Measurements from ENCODE around the gene TNFRSF12A. TPM values are rescaled to one million over a fixed set of nuclear protein-coding genes. Genes with fewer than 3 reads are reported as not detected.

TNFRSF12A gene
- polyA plus RNA-seq, 6 donors from 2014 or later, result not detected

DNA sequence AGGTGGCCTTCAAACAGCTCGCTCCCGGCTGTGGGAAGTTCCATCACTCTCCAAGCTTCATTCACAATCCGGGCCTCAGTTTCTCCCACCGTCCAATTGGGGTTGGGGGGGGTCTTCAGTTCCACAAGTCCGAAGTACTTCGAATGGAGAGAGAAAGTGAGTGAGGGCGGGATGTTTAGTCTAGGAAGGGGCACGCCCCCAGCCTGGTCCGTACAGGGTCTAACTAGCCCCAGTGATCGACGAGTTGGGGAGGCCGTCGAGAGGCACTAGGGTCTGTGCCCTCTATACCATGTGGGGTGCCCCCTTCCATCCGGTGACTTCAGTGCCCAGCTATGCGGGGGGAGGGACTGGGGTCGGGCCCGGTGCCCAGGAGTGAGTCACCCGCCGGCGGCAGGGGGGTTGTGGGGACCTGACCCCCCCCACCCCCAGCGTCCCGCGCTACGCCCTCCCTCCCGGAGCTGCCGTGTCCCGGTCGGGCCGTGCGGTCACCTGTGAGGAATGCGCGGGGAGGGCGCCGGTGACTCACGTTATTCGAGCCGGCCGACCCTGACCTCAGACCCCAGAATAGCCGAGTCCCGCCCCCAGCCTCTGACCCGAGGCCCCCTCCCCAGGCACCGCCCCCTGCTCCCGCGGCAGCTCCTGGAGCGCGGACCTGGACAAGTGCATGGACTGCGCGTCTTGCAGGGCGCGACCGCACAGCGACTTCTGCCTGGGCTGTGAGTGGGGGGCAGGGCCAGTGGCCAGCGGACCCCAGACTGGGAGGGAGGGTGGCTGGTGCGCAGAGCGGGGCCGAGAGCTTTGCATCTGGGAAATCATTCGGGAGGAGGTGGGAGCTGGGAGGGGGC, 658 bp downstream of the TNFRSF12A start:
- ATAC-seq (ENCODE audit: low read depth in 2 of 2), result no peak
- H3K9me3 Mint-ChIP-seq, result peaks cover 0 to 4% (median 0%) of the 10 kb centered on the region in 7 donors
- peak overlapping the region; percentile 82 to 95 (median 88) for H3K4me3 Mint-ChIP-seq
- H3K27ac Mint-ChIP-seq, result peak overlapping the region in 5 of 6 donors; percentile 28 to 87 (median 70)
- peaks cover 0 to 18% (median 4%) of the 10 kb centered on the region in 3 donors for H3K27me3 Mint-ChIP-seq
- DNase-seq, result no peak
- H3K36me3 Mint-ChIP-seq, result no peaks in the 10 kb centered on the region
- peaks cover 36 to 55% (median 54%) of the 10 kb centered on the region in 3 donors for H3K4me1 Mint-ChIP-seq

DNA sequence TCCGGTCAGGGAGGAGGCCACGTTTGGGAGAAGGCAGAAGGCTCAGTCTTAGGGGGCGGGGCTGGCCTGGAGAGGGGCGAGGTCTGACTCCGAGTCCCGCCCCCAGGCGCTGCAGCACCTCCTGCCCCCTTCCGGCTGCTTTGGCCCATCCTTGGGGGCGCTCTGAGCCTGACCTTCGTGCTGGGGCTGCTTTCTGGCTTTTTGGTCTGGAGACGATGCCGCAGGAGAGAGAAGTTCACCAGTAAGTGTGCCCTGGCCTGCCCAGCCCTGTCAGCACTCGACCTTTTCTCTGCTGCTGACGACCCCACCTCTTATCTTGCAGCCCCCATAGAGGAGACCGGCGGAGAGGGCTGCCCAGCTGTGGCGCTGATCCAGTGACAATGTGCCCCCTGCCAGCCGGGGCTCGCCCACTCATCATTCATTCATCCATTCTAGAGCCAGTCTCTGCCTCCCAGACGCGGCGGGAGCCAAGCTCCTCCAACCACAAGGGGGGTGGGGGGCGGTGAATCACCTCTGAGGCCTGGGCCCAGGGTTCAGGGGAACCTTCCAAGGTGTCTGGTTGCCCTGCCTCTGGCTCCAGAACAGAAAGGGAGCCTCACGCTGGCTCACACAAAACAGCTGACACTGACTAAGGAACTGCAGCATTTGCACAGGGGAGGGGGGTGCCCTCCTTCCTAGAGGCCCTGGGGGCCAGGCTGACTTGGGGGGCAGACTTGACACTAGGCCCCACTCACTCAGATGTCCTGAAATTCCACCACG, 1.5 kb downstream of the TNFRSF12A start:
- Mint-ChIP-seq H3K27ac (peak overlapping the region in 5 of 6 donors; percentile 28 to 78 (median 56)), H3K9me3 (peaks cover 0 to 4% (median 0%) of the 10 kb centered on the region in 7 donors), H3K36me3 (no peaks in the 10 kb centered on the region), H3K4me1 (peaks cover 36 to 55% (median 54%) of the 10 kb centered on the region in 3 donors), H3K27me3 (peaks cover 0 to 12% (median 0%) of the 10 kb centered on the region in 3 donors), H3K4me3 (peak overlapping the region; percentile 77 to 97 (median 90))
- ATAC-seq (ENCODE audit: low read depth in 2 of 2) (peak; percentile 22 to 23), DNase-seq (peak; percentile 66)

DNA sequence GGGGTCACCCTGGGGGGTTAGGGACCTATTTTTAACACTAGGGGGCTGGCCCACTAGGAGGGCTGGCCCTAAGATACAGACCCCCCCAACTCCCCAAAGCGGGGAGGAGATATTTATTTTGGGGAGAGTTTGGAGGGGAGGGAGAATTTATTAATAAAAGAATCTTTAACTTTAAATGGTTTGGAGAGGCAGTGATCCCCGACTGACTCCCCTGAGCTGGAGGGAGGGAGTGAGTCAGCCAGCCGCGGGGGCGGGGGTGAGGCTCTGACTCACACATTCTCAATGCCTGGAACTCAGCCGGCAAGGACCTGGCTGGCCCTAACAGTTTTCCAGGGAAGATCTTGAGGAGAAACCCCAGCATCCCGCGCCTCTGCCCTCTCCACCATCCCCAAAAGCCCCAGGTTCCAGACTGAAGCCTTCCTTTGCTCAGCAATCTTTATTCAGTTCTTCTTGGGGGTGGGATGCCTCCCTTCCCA, 2.1 kb downstream of the TNFRSF12A start:
- DNase-seq, result no peak
- H3K27me3 Mint-ChIP-seq, result peaks cover 0 to 7% (median 0%) of the 10 kb centered on the region in 3 donors
- no peak for ATAC-seq (ENCODE audit: low read depth in 2 of 2)
- H3K4me3 Mint-ChIP-seq, result peak overlapping the region; percentile 35 to 97 (median 88)
- H3K27ac Mint-ChIP-seq, result peak overlapping the region in 1 of 6 donors; percentile 43
- H3K9me3 Mint-ChIP-seq, result peaks cover 0 to 4% (median 0%) of the 10 kb centered on the region in 7 donors
- peaks cover 36 to 55% (median 54%) of the 10 kb centered on the region in 3 donors for H3K4me1 Mint-ChIP-seq
- H3K36me3 Mint-ChIP-seq, result no peaks in the 10 kb centered on the region

DNA sequence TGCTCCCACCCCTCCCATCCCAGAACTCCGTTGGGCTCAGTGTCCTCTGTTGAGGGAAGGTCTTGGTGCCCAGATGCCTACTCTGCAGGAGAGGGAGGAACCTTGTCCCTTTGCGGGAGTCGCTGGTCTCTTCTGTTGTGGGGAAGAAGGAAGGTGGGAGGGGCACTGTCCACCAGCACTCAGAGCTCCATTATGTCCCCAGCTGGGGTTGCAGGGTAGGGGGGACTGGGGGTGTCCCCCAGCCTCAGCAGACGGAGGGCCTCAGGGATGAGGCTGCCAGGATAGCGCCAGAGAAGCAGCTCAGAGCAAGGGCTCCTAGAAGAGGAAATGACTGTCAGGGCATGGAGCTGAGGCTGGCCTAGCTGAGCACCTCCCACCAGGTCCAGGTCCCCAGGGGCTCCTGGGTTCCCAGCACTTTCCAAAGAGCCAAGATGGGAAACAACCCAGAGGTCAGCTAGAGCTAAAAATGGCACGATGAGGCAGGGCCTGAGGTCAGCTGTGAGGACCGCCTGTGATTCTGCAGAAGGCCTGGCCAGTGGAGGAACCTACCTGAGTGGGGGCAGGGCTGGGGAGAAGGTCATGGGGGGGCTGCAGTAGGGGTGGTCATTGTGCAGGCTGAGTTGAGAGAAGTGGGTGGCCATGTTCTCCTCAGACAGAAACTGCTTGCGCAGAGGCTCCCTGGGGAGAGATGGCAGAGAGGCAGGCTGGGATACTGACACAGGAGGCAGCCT, 2.7 kb downstream of the TNFRSF12A start:
- H3K4me3 Mint-ChIP-seq, result peak overlapping the region; percentile 82 to 97 (median 95)
- peaks cover 36 to 57% (median 56%) of the 10 kb centered on the region in 3 donors for H3K4me1 Mint-ChIP-seq
- H3K27ac Mint-ChIP-seq, result peak overlapping the region in 5 of 6 donors; percentile 27 to 99 (median 43)
- H3K9me3 Mint-ChIP-seq, result peaks cover 0 to 4% (median 0%) of the 10 kb centered on the region in 7 donors
- ATAC-seq (ENCODE audit: low read depth in 2 of 2) (no peak), DNase-seq (no peak)
- H3K27me3 Mint-ChIP-seq, result peaks cover 0 to 5% (median 0%) of the 10 kb centered on the region in 3 donors
- no peaks in the 10 kb centered on the region for H3K36me3 Mint-ChIP-seq

GRCh38 chr16:3023415-3023668, 3.2 kb downstream of the TNFRSF12A start:
- DNase-seq (no peak), ATAC-seq (ENCODE audit: low read depth in 2 of 2) (no peak)
- Mint-ChIP-seq H3K27ac (peak overlapping the region; percentile 14 to 99 (median 63)), H3K27me3 (peaks cover 0 to 4% (median 3%) of the 10 kb centered on the region in 3 donors), H3K4me1 (peaks cover 39 to 58% (median 57%) of the 10 kb centered on the region in 3 donors), H3K9me3 (peaks cover 0 to 4% (median 0%) of the 10 kb centered on the region in 7 donors), H3K36me3 (no peaks in the 10 kb centered on the region), H3K4me3 (peak overlapping the region; percentile 82 to 97 (median 95))

DNA sequence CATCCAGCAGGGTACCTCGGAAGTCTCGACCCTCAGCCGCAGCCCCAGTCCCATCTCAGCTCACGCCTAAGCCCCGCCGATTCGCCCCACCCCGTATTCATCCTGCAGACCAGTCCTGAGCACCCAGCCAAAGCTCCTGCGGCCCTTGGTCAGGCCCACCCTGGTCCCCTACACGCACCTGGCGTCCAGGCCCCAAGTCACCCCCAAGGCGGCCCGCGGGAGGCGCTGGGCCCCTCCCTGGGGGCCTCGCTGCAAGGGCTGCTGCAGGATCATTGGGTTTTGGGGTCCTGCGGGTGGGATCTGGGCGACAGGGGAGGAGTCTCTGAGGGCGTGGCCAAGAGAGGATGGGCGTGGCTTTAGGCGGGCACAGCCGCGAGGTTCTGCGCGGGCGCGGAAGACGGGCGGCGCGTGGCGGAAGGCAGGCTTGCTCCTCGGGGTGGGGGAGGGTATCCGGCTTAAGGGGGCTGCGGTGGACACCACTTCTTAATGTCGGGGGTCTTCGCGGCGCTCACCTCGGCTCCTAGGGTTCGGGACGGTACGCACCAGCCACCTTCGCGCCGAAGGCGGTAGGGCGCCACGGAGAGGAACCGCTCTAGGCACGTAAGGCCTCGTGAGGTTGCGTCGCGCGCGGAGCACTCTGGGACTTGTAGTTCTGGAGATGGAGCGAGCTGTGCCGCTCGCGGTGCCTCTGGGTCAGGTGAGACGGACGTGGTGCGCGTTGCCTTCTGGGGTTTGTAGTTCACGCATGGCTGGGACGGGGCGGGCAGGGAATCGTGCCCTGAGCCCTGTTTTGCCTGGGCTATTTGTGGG, 3.7 kb downstream of the TNFRSF12A start, which contains the start of the genes HCFC1R1 and THOC6:
TSS of gene HCFC1R1 (minus strand) at position 274 of the 810 bp plus-strand sequence. CDS start at position 273, 1 bp downstream.
TSS of gene THOC6 (plus strand) at position 367 of the 810 bp plus-strand sequence. CDS start at position 659, 292 bp downstream.
- no peaks in the 10 kb centered on the region for H3K9me3 Mint-ChIP-seq
- H3K36me3 Mint-ChIP-seq, result no peaks in the 10 kb centered on the region
- H3K4me1 Mint-ChIP-seq, result peaks cover 41 to 62% (median 53%) of the 10 kb centered on the region in 3 donors
- peak within 1 kb of the TSS; percentile 82 to 97 (median 95) for H3K4me3 Mint-ChIP-seq
- DNase-seq (peak; percentile 94), ATAC-seq (ENCODE audit: low read depth in 2 of 2) (peak; percentile 86 to 87)
- peak within 1 kb of the TSS; percentile 76 to 99 (median 96) for H3K27ac Mint-ChIP-seq
- H3K27me3 Mint-ChIP-seq, result peaks cover 4 to 9% (median 5%) of the 10 kb centered on the region in 3 donors

DNA sequence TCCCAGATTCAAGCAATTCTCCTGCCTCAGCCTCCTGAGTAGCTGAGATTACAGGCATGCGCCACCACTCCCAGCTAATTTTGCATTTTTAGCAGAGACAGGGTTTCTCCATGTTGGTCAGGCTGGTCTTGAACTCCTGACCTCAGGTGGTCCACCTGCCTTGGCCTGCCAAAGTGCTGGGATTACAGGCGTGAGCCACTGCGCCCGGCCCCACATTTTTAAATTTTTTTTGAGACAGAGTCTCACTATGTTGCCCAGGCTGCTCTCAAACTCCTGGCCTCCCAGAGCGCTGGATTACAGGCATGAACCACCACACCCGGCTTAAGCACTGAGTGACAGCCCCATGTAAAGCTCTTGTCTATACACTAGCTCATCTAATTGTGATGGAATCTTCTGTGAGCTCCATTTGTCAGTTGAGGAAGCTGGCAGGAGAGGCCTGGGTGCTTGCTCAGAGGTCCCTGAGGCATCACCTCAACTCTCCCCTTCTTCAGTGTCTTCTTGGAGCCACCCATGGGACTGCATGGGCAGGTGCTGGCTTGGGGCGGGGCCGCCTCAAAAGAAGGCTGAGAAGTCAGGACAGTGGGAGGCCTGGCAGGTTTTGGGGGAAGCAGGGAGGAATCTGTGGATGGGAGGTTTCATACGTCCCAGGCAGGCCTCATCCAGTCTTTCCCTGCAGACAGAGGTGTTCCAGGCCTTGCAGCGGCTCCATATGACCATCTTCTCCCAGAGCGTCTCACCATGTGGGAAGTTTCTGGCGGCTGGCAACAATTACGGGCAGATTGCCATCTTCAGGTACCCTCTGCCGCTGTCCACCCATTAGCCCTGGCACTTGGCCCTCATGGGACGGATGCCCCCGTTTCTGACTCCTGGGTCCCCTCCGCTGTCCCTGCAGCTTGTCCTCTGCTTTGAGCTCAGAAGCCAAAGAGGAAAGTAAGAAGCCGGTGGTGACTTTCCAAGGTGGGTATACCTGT, 5.1 kb downstream of the TNFRSF12A start:
- Mint-ChIP-seq H3K27me3 (peaks cover 10 to 23% (median 19%) of the 10 kb centered on the region in 3 donors), H3K27ac (peak overlapping the region in 1 of 6 donors; percentile 50), H3K9me3 (no peaks in the 10 kb centered on the region), H3K4me3 (peak overlapping the region in 1 of 8 donors; percentile 20), H3K36me3 (no peaks in the 10 kb centered on the region), H3K4me1 (peaks cover 42 to 53% (median 51%) of the 10 kb centered on the region in 3 donors)
- no peak for DNase-seq
- ATAC-seq (ENCODE audit: low read depth in 2 of 2), result no peak

- DNase-seq, result no peak
- Mint-ChIP-seq H3K27me3 (peaks cover 10 to 30% (median 26%) of the 10 kb centered on the region in 3 donors), H3K4me1 (peaks cover 42 to 49% (median 46%) of the 10 kb centered on the region in 3 donors), H3K36me3 (no peaks in the 10 kb centered on the region), H3K9me3 (no peaks in the 10 kb centered on the region), H3K27ac (no peak overlapping the region), H3K4me3 (peak overlapping the region in 1 of 8 donors; percentile 38)
- no peak for ATAC-seq (ENCODE audit: low read depth in 2 of 2)
These were observed 5.8 kb downstream of the TNFRSF12A start for GRCh38 chr16:3026003-3026378.

DNA sequence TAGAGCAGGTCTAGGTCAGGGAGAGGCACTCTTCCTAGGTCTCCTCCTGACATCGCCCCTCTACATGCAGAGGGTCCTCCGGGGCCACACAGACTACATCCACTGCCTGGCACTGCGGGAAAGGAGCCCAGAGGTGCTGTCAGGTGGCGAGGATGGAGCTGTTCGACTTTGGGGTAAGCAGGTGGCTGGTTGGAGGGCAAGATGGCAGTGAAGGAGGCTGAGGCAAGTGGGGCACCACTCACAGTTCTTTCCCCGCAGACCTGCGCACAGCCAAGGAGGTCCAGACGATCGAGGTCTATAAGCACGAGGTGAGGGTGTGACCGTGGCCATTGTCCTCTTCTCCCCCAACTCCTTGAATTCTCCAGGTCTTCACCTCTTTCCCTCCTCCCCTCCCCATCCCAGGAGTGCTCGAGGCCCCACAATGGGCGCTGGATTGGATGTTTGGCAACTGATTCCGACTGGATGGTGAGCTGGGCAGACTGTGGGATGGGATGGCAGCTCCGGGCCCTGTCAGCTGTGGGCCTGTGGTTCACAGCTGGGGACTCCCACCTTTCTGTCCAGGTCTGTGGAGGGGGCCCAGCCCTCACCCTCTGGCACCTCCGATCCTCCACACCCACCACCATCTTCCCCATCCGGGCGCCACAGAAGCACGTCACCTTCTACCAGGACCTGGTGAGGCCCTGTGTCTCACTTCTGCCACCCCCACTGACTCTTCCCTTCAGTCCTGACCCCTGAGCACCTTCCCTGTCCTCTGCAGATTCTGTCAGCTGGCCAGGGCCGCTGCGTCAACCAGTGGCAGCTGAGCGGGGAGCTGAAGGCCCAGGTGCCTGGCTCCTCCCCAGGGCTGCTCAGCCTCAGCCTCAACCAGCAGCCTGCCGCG, 6.7 kb downstream of the TNFRSF12A start:
- Mint-ChIP-seq H3K4me3 (peak overlapping the region in 1 of 8 donors; percentile 38), H3K27me3 (peaks cover 15 to 38% (median 35%) of the 10 kb centered on the region in 3 donors), H3K27ac (peak overlapping the region in 1 of 6 donors; percentile 57), H3K36me3 (no peaks in the 10 kb centered on the region), H3K9me3 (no peaks in the 10 kb centered on the region), H3K4me1 (peaks cover 37 to 42% (median 39%) of the 10 kb centered on the region in 3 donors)
- DNase-seq (no peak), ATAC-seq (ENCODE audit: low read depth in 2 of 2) (no peak)

GRCh38 chr16:3027489-3027795, 7.3 kb downstream of the TNFRSF12A start:
- no peak overlapping the region for H3K27ac Mint-ChIP-seq
- H3K9me3 Mint-ChIP-seq, result no peaks in the 10 kb centered on the region
- H3K4me3 Mint-ChIP-seq, result peak overlapping the region in 1 of 8 donors; percentile 8
- no peak for ATAC-seq (ENCODE audit: low read depth in 2 of 2)
- DNase-seq, result no peak
- H3K4me1 Mint-ChIP-seq, result peaks cover 33 to 36% (median 36%) of the 10 kb centered on the region in 3 donors
- no peaks in the 10 kb centered on the region for H3K36me3 Mint-ChIP-seq
- peaks cover 18 to 44% (median 41%) of the 10 kb centered on the region in 3 donors for H3K27me3 Mint-ChIP-seq

Data from naive B cell (primary cell).